ENCODE measurements around the gene PRKACG.

GRCh38 chr9:69044240-69045219 lies 30.6 kb upstream of the PRKACG start:
- no peak for TF ChIP-seq CTCF (IDR thresholded peaks at IDR 0.05; ENCODE audit: low read length)
- TF ChIP-seq EZH2phosphoT487 (IDR thresholded peaks at IDR 0.05; ENCODE audit: low read length), result no peak

Data from MM.1S (cell line).